Measurements from ENCODE around the gene TRMU. TPM values are rescaled to one million over a fixed set of nuclear protein-coding genes. Genes with fewer than 3 reads are reported as not detected.
A peak's percentile ranks its signal among the peaks of the same experiment; 100 is the strongest.

Gene TRMU
- total RNA-seq, 6 donors from 2014 or later: 30.7 to 77.5 (median 35.8) TPM

- Histone ChIP-seq H3K27ac (no peak overlapping the region), H3K36me3 (peaks cover 10 to 83% (median 59%) of the 10 kb centered on the region in 4 donors), H3K9me3 (no peaks in the 10 kb centered on the region), H3K27me3 (no peaks in the 10 kb centered on the region), H3K4me3 (no peak overlapping the region), H3K4me1 (peaks cover 0 to 11% (median 0%) of the 10 kb centered on the region in 4 donors)
- ATAC-seq (ENCODE audit: low FRiP score in 2 of 2) (no peak), DNase-seq (peak in 1 of 2 donors; percentile 72)
- TF ChIP-seq EP300 (IDR thresholded peaks at IDR 0.05): no peak
- no peak for TF ChIP-seq CTCF (IDR thresholded peaks at IDR 0.05)
- TF ChIP-seq POLR2AphosphoS5 (IDR thresholded peaks at IDR 0.05): no peak
- TF ChIP-seq POLR2A (IDR thresholded peaks at IDR 0.05): no peak
- 93 to 95% methylated on average over 9 to 21 of the region's 23 CpGs for WGBS, 2 donors
These were observed 21.3 kb downstream of the TRMU start for GRCh38 chr22:46356496-46357480.

GRCh38 chr22:46357711-46358520 lies 22.4 kb downstream of the TRMU start:
- Histone ChIP-seq H3K4me3 (no peak overlapping the region), H3K9me3 (no peaks in the 10 kb centered on the region), H3K4me1 (peaks cover 0 to 4% (median 0%) of the 10 kb centered on the region in 4 donors), H3K27ac (no peak overlapping the region), H3K27me3 (no peaks in the 10 kb centered on the region), H3K36me3 (peaks cover 0 to 71% (median 53%) of the 10 kb centered on the region in 4 donors)
- ATAC-seq (ENCODE audit: low FRiP score in 2 of 2): no peak
- peak in 1 of 2 donors; percentile 65 for DNase-seq
- 89% methylated on average over 18 of the region's 19 CpGs; no CpG with 5 or more reads in 1 of the 2 donors for WGBS, 2 donors
- TF ChIP-seq EP300 (IDR thresholded peaks at IDR 0.05): no peak
- TF ChIP-seq CTCF (IDR thresholded peaks at IDR 0.05): no peak
- no peak for TF ChIP-seq POLR2AphosphoS5 (IDR thresholded peaks at IDR 0.05)
- TF ChIP-seq POLR2A (IDR thresholded peaks at IDR 0.05): no peak

- no peak for ATAC-seq (ENCODE audit: low FRiP score in 2 of 2)
- H3K27me3 ChIP-seq: no peaks in the 10 kb centered on the region
- no peaks in the 10 kb centered on the region for H3K9me3 ChIP-seq
- no peak for DNase-seq
- peaks cover 0 to 67% (median 46%) of the 10 kb centered on the region in 4 donors for H3K36me3 ChIP-seq
- 84 to 94% methylated on average over 6 of the region's 6 CpGs for WGBS, 2 donors
- no peak overlapping the region for H3K27ac ChIP-seq
- no peak for TF ChIP-seq POLR2A (IDR thresholded peaks at IDR 0.05)
- no peak overlapping the region for H3K4me3 ChIP-seq
- no peaks in the 10 kb centered on the region for H3K4me1 ChIP-seq
These were observed 23.3 kb downstream of the TRMU start for GRCh38 chr22:46358766-46359165.

GRCh38 chr22:46359362-46359761 lies 23.8 kb downstream of the TRMU start:
- 87 to 89% methylated on average over 8 to 9 of the region's 14 CpGs for WGBS, 2 donors
- no peak for ATAC-seq (ENCODE audit: low FRiP score in 2 of 2)
- Histone ChIP-seq H3K4me1 (no peaks in the 10 kb centered on the region), H3K27me3 (no peaks in the 10 kb centered on the region), H3K36me3 (peaks cover 0 to 67% (median 43%) of the 10 kb centered on the region in 4 donors), H3K9me3 (no peaks in the 10 kb centered on the region), H3K27ac (no peak overlapping the region), H3K4me3 (no peak overlapping the region)
- TF ChIP-seq POLR2AphosphoS5 (IDR thresholded peaks at IDR 0.05): no peak
- no peak for TF ChIP-seq CTCF (IDR thresholded peaks at IDR 0.05)
- no peak for TF ChIP-seq EP300 (IDR thresholded peaks at IDR 0.05)
- no peak for TF ChIP-seq POLR2A (IDR thresholded peaks at IDR 0.05)
- DNase-seq: peak in 1 of 2 donors; percentile 73

GRCh38 chr22:46360097-46360496 lies 24.6 kb downstream of the TRMU start:
- Histone ChIP-seq H3K27ac (no peak overlapping the region), H3K4me1 (no peaks in the 10 kb centered on the region), H3K27me3 (no peaks in the 10 kb centered on the region), H3K36me3 (peaks cover 0 to 66% (median 41%) of the 10 kb centered on the region in 4 donors), H3K4me3 (no peak overlapping the region), H3K9me3 (no peaks in the 10 kb centered on the region)
- DNase-seq: no peak
- WGBS, 2 donors: 85 to 90% methylated on average over 5 of the region's 5 CpGs
- no peak for TF ChIP-seq EP300 (IDR thresholded peaks at IDR 0.05)
- TF ChIP-seq CTCF (IDR thresholded peaks at IDR 0.05): no peak
- TF ChIP-seq POLR2A (IDR thresholded peaks at IDR 0.05): no peak
- TF ChIP-seq POLR2AphosphoS5 (IDR thresholded peaks at IDR 0.05): no peak
- ATAC-seq (ENCODE audit: low FRiP score in 2 of 2): no peak
